ENCODE results near the gene TRABD2B.

TRABD2B gene

GRCh38 chr1:47947531-47947930 is 49.7 kb downstream of the TRABD2B start (continued):
- TF ChIP-seq, protein P1, sequence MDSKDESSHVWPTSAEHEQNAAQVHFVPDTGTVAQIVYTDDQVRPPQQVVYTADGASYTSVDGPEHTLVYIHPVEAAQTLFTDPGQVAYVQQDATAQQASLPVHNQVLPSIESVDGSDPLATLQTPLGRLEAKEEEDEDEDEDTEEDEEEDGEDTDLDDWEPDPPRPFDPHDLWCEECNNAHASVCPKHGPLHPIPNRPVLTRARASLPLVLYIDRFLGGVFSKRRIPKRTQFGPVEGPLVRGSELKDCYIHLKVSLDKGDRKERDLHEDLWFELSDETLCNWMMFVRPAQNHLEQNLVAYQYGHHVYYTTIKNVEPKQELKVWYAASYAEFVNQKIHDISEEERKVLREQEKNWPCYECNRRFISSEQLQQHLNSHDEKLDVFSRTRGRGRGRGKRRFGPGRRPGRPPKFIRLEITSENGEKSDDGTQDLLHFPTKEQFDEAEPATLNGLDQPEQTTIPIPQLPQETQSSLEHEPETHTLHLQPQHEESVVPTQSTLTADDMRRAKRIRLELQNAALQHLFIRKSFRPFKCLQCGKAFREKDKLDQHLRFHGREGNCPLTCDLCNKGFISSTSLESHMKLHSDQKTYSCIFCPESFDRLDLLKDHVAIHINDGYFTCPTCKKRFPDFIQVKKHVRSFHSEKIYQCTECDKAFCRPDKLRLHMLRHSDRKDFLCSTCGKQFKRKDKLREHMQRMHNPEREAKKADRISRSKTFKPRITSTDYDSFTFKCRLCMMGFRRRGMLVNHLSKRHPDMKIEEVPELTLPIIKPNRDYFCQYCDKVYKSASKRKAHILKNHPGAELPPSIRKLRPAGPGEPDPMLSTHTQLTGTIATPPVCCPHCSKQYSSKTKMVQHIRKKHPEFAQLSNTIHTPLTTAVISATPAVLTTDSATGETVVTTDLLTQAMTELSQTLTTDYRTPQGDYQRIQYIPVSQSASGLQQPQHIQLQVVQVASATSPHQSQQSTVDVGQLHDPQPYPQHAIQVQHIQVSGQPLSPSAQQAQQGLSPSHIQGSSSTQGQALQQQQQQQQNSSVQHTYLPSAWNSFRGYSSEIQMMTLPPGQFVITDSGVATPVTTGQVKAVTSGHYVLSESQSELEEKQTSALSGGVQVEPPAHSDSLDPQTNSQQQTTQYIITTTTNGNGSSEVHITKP (tag by site-specific recombination; IDR thresholded peaks at IDR 0.05) = no peak
- TF ChIP-seq ZNF175 (tag by site-specific recombination; IDR thresholded peaks at IDR 0.05) (no peak), ZNF23 (tag by site-specific recombination; IDR thresholded peaks at IDR 0.05; ENCODE audit: borderline replicate concordance) (no peak), GLI2 (tag by site-specific recombination; IDR thresholded peaks at IDR 0.05; ENCODE audit: borderline replicate concordance, low read depth) (no peak), ZNF549 (tag by site-specific recombination; IDR thresholded peaks at IDR 0.05) (no peak)

DNA sequence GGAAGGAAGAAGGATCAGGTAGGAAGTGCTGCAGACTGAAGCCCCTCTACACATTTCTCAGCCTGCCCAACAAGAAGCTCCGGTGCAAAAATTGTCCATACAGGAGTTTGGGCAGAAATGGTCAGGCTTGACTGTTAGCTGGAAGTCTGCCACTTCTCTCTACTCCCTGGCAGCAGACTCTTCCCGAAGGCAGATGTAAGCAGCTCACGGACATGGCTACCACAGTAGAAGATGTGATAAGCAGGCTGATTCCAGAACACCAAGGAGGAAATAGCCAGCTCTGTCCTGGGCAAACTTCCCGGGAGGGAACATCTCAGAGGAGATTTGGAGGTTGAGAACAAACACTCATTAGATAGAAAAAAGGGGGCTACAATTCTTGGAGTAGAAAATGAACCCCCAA is 52.6 kb downstream of the TRABD2B start:
- H3K4me3 ChIP-seq (ENCODE audit: low read depth, low read length) = no peak overlapping the region
- no peak for TF ChIP-seq KLF7 (tag by site-specific recombination; IDR thresholded peaks at IDR 0.05; ENCODE audit: borderline replicate concordance)
- TF ChIP-seq ZNF768 (tag by site-specific recombination; IDR thresholded peaks at IDR 0.05) = no peak
- TF ChIP-seq ZNF580 (tag by site-specific recombination; IDR thresholded peaks at IDR 0.05) = no peak
- TF ChIP-seq ZXDB (tag by site-specific recombination; IDR thresholded peaks at IDR 0.05) = no peak
- no peak for TF ChIP-seq ZNF121 (tag by site-specific recombination; IDR thresholded peaks at IDR 0.05)
- TF ChIP-seq ZNF623 (tag by site-specific recombination; IDR thresholded peaks at IDR 0.05) = no peak
- no peak for TF ChIP-seq OSR2 (tag by site-specific recombination; IDR thresholded peaks at IDR 0.05)
- H3K36me3 ChIP-seq (ENCODE audit: control insufficient read depth in 2 of 2, insufficient read depth in 1 of 2, low read length in 2 of 2) = no peaks in the 10 kb centered on the region
- no peak overlapping the region for H3K27ac ChIP-seq (ENCODE audit: extremely low read depth, low read depth, low read length)
- ChIA-PET CTCF (interaction anchor here (1.1 to 1.7 kb wide), 2 partner anchors 117 to 189 kb away, joined by 3 to 4 read pairs; no protein-coding TSS in a partner anchor), POLR2A (interaction anchor here (0.9 kb wide), 1 partner anchor 12 kb away, joined by 3 read pairs; no protein-coding TSS in a partner anchor)
- no peaks in the 10 kb centered on the region for H3K9me3 ChIP-seq (ENCODE audit: control insufficient read depth, insufficient read depth, low read depth, low read length)
- H3K4me1 ChIP-seq (ENCODE audit: control insufficient read depth, insufficient read depth, low read length) = no peaks in the 10 kb centered on the region

DNA sequence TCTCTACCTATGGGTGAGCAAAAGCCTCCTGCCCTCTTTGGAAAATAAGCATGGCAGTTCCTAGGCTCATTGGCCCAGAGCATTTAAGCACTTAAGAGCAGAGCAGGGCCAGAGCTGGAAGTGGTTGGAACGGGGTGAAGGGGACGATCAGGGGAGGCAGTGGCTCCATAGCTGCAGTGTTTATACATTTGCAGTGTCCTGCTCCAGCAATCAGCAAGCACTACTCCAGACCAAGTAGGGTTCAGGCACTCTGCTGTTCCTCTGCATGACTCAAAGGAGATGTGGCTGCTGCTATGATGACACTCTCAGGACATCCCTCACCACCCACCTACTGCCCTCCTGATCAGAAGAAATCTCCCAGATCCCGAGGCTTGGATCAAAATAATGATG is 55.0 kb downstream of the TRABD2B start:
- H3K9me3 ChIP-seq (ENCODE audit: control insufficient read depth, insufficient read depth, low read depth, low read length) = no peaks in the 10 kb centered on the region
- no peaks in the 10 kb centered on the region for H3K4me1 ChIP-seq (ENCODE audit: control insufficient read depth, insufficient read depth, low read length)
- H3K36me3 ChIP-seq (ENCODE audit: control insufficient read depth in 2 of 2, insufficient read depth in 1 of 2, low read length in 2 of 2) = no peaks in the 10 kb centered on the region
- TF ChIP-seq ZNF785 (tag by site-specific recombination; IDR thresholded peaks at IDR 0.05) (no peak), ZNF19 (tag by site-specific recombination; IDR thresholded peaks at IDR 0.05; ENCODE audit: low read depth) (no peak), KLF16 (tag by site-specific recombination; IDR thresholded peaks at IDR 0.05) (no peak), ZNF555 (tag by site-specific recombination; conservative IDR thresholded peaks at IDR 0.05) (no peak), ZXDB (tag by site-specific recombination; IDR thresholded peaks at IDR 0.05) (no peak), ZNF600 (tag by site-specific recombination; IDR thresholded peaks at IDR 0.05) (0 out of 2 replicates have a peak, but pooled peaks have one; percentile 31)
- TF ChIP-seq, protein P2, sequence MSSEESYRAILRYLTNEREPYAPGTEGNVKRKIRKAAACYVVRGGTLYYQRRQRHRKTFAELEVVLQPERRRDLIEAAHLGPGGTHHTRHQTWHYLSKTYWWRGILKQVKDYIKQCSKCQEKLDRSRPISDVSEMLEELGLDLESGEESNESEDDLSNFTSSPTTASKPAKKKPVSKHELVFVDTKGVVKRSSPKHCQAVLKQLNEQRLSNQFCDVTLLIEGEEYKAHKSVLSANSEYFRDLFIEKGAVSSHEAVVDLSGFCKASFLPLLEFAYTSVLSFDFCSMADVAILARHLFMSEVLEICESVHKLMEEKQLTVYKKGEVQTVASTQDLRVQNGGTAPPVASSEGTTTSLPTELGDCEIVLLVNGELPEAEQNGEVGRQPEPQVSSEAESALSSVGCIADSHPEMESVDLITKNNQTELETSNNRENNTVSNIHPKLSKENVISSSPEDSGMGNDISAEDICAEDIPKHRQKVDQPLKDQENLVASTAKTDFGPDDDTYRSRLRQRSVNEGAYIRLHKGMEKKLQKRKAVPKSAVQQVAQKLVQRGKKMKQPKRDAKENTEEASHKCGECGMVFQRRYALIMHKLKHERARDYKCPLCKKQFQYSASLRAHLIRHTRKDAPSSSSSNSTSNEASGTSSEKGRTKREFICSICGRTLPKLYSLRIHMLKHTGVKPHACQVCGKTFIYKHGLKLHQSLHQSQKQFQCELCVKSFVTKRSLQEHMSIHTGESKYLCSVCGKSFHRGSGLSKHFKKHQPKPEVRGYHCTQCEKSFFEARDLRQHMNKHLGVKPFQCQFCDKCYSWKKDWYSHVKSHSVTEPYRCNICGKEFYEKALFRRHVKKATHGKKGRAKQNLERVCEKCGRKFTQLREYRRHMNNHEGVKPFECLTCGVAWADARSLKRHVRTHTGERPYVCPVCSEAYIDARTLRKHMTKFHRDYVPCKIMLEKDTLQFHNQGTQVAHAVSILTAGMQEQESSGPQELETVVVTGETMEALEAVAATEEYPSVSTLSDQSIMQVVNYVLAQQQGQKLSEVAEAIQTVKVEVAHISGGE (tag by site-specific recombination; conservative IDR thresholded peaks at IDR 0.05; ENCODE audit: low read depth) = no peak
- no peak overlapping the region for H3K4me3 ChIP-seq (ENCODE audit: low read depth, low read length)
- CTCF ChIA-PET = interaction anchor here (0.6 to 1.4 kb wide), 3 partner anchors 15 to 441 kb away, joined by 3 to 5 read pairs (median 3); no protein-coding TSS in a partner anchor
- POLR2A ChIA-PET = no interaction called here
- no peak overlapping the region for H3K27ac ChIP-seq (ENCODE audit: extremely low read depth, low read depth, low read length)
